Measurements from ENCODE around the gene MED6.

DNA sequence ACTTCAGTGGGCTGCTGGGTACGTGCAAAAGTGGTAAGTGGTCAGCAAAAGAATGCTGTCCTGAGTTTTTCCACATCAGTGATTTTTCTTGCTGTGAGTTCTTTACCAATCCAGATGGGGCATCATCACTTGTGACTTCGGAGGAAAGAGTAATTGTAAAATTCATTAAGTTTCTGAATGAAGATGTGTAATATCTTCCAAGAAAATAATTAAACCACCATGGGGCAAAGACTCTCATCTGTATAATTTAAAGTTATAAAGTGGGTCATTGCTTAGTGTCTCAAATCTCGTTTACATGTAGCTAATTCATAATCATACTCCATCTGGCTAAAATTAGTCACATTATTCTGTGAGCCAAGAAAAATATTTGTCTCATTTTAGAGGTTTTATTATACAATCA is 10.8 kb upstream of the MED6 start:
- TF ChIP-seq, protein P1, sequence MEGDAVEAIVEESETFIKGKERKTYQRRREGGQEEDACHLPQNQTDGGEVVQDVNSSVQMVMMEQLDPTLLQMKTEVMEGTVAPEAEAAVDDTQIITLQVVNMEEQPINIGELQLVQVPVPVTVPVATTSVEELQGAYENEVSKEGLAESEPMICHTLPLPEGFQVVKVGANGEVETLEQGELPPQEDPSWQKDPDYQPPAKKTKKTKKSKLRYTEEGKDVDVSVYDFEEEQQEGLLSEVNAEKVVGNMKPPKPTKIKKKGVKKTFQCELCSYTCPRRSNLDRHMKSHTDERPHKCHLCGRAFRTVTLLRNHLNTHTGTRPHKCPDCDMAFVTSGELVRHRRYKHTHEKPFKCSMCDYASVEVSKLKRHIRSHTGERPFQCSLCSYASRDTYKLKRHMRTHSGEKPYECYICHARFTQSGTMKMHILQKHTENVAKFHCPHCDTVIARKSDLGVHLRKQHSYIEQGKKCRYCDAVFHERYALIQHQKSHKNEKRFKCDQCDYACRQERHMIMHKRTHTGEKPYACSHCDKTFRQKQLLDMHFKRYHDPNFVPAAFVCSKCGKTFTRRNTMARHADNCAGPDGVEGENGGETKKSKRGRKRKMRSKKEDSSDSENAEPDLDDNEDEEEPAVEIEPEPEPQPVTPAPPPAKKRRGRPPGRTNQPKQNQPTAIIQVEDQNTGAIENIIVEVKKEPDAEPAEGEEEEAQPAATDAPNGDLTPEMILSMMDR (IDR thresholded peaks at IDR 0.05; ENCODE audit: poor library complexity, severe bottlenecking): no peak
- no peak for TF ChIP-seq EZH2 (IDR thresholded peaks at IDR 0.05; ENCODE audit: borderline replicate concordance, insufficient read depth, low read length, poor library complexity, severe bottlenecking)
- no peak for TF ChIP-seq POLR2AphosphoS5 (IDR thresholded peaks at IDR 0.05)
- TF ChIP-seq, protein P2, sequence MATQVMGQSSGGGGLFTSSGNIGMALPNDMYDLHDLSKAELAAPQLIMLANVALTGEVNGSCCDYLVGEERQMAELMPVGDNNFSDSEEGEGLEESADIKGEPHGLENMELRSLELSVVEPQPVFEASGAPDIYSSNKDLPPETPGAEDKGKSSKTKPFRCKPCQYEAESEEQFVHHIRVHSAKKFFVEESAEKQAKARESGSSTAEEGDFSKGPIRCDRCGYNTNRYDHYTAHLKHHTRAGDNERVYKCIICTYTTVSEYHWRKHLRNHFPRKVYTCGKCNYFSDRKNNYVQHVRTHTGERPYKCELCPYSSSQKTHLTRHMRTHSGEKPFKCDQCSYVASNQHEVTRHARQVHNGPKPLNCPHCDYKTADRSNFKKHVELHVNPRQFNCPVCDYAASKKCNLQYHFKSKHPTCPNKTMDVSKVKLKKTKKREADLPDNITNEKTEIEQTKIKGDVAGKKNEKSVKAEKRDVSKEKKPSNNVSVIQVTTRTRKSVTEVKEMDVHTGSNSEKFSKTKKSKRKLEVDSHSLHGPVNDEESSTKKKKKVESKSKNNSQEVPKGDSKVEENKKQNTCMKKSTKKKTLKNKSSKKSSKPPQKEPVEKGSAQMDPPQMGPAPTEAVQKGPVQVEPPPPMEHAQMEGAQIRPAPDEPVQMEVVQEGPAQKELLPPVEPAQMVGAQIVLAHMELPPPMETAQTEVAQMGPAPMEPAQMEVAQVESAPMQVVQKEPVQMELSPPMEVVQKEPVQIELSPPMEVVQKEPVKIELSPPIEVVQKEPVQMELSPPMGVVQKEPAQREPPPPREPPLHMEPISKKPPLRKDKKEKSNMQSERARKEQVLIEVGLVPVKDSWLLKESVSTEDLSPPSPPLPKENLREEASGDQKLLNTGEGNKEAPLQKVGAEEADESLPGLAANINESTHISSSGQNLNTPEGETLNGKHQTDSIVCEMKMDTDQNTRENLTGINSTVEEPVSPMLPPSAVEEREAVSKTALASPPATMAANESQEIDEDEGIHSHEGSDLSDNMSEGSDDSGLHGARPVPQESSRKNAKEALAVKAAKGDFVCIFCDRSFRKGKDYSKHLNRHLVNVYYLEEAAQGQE (IDR thresholded peaks at IDR 0.05; ENCODE audit: borderline replicate concordance): no peak
- no peak for TF ChIP-seq RAD21 (conservative IDR thresholded peaks at IDR 0.05)
- TF ChIP-seq MXI1 (conservative IDR thresholded peaks at IDR 0.05; ENCODE audit: poor library complexity, severe bottlenecking): no peak
- TF ChIP-seq TAF1 (IDR thresholded peaks at IDR 0.05; ENCODE audit: low read depth): no peak
